GM19455 (cell line): Measurements from ENCODE around the gene GRIN2A.

Experiments
- ATAC-seq: cut with Tn5 transposase; IDR thresholded peaks from one replicate; pipeline ENCODE4 v1.9.1; 2021; ENCODE audit not compliant: unreplicated experiment

GRIN2A gene

GRCh38 chr16:9708972-9709620 lies 473.1 kb downstream of the GRIN2A start:
- no peak for ATAC-seq

GRCh38 chr16:9706217-9706836 lies 475.9 kb downstream of the GRIN2A start:
- ATAC-seq: no peak

GRCh38 chr16:9703731-9704130 lies 478.5 kb downstream of the GRIN2A start:
- no peak for ATAC-seq
